GM21367 (cell line): ENCODE measurements around the gene BAHD1.

Experiments used
- ATAC-seq: cut with Tn5 transposase; IDR thresholded peaks from one replicate; pipeline ENCODE4 v1.9.1; 2021; ENCODE audit not compliant: unreplicated experiment

The BAHD1 gene

DNA sequence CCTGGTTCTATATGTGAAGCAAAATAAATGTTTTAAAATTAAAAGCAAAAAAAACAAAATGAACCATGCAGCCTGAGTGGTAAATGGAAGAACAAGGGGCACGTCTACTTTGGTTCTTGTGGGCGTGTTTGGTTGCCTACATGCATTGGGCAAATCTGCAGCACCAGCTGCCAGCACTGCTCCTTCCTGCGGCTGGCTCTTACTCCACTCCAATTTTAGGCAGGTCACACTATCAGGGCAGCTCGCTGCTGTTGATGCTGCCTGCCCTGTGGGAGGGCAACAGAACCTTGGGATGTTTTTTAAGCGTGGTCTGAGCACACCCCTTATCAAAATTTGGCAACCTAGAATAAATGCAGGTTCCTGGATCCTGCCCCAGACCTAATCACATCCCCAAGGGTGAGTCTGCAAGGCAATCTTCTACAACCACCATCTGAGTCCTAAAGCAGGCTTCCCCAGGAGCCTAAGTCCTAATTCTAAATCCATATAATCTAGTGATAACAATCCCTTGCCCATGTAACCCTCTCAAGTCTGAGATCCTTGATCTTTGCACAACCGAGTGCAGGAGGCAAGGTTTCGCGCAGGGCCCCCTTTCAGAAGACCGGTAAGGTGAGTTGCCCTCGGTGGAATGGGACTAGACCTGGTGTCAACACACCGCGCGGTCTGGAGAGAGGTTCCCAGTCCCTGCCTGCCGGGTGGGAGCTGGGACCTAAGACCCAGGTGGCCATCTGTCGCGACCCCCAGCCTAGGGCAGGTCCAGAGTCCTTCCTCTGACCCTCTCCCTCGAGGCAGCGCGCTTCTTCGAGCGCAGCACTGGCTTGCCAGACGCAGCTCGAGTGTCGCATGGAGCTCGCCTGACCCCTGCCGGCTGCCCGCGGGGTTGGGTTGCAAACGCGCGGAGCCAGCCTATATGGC is 19.3 kb upstream of the BAHD1 start:
- ATAC-seq = no peak

DNA sequence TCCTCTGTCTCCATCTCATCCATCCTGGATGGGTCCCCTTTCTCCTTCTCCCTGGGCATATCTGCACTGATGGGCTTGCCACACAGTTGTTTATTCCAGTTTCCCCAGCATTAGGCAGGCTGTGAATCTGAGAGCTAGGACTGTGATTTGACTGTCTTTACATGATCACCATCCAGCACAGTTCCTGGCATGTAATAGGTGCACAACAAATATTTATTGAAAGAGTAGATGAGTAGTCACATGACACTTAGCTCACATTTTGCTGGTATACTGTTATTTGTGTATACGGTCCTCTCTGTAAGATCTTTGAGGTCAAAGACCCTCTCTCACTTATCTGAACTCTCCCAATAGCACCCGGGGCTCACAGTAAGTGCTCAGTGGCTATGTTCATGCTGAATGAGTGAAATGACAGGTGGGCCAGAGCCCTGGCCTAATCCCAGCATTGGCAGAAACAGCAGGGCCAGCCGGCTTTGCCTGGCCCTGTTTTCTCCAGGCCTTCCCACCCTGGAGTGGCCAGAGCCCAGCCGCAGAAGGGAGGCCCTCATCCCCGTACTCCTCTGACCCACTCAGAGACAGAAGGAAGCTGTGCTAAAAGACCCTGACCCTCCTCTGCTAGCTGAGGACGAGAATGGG is 16.2 kb upstream of the BAHD1 start:
- ATAC-seq = no peak

DNA sequence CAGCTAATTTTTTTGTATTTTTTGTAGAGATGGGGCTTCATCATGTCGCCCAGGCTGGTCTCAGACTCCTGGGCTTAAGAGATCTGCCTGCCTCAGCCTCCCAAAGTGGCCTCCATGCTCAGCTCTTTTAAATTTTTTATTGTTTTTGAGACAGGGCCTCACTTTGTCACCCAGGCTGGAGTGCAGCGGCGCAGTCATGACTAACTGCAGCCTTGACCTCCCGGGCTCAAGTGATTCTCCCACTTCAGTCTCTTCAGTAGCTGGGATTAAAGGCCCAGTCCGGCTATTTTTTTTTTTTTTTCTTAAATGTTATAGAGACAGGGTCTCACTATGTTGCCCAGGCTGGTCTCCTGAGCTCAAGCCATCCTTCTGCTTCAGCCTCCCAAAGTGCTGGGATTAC is 15.1 kb upstream of the BAHD1 start:
- ATAC-seq = no peak

DNA sequence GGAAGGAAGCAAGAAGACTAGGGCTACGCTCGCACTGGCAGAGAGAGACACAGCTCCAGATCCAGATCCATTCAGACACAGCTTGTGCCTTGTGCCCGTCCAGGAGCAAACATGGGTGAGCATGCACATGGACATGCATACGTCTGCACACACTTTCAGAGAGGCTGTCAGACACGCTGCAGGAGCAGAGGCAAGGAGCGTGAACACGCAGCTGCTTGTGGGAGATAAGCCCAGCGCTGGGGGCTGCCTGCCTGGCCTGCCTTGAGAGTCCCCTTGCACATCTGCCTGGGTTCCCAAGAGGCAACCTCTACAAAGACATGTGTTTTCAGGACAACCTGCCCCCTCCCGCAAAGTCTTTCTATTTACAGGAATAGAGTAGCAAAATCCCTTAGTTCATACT is 13.6 kb upstream of the BAHD1 start:
- ATAC-seq = no peak

DNA sequence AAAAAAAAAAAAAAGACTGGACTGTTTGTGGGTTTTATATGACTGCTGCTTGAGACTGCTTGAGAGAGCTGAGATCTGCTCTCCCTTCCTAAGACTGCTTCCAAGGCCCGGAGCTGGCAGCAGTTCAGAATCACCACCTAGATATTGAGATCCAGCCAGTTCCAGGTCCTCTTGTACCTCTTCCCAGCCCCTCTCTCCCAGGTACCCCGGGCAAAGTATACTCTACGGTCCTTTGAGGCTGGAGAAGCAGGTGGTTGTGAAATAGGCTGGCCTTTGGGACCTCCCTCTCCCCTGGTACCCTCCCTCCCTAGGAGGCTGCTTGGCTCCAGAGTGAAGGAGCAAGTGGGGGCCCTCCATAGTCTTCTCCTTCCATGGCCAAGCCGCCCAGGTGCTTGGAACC is 12.6 kb upstream of the BAHD1 start:
- no peak for ATAC-seq

DNA sequence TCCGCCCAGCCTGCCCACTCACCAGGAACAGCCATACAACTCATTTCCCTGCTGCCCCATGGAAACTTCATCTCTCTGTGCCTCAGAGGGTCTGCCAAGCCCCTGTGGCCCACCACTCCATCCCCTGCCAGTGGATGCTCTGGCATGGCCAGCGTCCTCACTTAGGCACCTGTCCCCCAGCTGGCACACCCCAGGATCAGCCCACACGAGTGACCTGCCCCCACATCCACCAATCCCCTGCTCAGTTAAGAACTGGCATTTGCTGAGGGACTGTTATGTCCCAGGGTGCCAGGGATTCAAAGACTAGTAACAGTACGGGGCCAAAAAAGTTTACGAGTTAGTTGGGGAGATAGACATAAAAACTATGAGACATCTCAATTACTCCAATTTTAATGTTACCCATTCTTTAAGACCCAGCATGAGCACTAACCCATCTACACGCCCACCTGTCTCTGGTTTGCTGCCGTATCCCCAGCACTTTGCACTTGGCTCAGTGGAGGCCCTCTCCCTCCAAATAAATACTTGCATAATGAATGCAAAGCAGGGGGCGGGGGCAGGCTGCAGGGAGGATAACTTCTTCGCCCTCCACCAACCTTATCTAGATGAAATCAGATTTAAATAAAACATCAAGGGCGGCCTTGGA is 11.6 kb upstream of the BAHD1 start:
- ATAC-seq = no peak

DNA sequence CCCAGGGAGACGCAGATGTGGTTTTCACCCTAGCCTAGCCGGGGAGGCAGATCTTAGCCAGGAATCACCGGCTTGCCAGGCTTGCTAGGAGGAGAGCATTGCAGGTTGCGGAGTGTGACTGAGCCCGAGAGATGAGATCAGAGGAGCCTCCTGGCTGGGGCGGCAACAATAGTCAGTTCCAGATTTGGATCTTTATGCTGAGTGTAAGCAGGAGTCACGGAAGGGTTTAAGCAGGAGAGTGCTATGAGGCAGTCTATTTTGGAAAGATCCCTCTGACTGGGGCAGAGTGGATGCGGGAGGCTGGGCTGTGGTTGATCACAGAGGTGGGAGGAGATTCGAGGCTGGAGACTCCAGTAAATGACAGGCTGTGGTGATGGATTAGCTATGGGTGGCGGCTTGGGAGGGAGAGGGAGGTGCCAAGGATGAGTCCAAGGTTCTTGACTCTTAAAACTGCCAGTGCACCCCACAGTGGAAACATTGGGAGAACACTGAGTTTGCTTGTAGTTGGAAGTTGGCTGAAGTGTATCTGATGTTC is 10.4 kb upstream of the BAHD1 start:
- ATAC-seq = no peak

DNA sequence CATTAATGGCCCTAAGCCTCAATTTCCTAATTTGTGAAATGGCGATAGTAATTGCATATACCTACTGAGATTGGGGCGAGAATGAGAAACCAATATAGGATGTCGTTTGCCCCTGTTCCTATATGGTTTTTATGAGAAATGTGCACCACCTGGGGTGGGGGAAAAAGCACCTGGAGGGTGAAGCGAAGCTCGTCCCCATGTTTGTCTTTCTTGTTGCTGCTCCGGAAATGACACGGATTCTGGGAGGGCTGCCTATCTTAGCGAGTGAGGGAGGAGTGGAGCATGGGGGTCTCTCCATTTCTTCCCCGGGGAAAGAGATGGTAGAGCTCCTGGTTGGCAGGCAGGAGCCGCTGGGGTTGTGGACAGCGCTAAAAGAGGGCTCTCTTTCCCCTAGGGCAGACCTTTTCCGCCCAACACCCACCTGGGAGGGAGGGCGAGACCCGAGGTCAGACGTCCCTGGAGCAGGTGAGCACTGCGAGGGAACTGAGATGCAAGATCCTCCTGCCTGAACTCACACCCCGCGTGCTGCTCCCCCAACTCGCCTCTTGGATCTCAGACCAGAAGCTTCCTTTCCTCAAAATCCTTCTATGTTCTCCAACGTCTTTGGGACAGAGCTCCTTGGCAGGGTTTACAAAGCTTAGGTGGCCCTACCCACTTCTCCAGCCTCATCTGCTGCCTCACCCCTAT is 5.6 kb upstream of the BAHD1 start:
- ATAC-seq = no peak

DNA sequence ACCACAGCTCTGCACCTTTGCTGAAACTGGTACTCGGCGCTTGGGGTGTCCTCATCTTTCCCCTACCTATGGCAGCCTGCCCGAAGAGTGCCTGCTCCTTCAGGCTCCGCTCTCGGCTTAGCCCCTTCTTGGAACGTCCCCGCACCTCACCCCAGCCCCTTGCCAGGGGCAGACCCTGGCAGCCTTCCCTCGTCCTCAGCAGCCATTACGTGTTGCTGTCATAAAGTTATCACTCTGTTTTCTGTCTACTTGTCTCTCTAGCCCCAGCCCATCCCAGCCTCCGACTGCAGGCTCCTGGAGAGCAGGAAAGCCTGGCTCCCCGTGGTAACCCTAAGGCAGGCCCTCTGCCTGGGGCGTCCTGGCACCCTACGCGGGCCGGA is 5.1 kb upstream of the BAHD1 start:
- no peak for ATAC-seq

DNA sequence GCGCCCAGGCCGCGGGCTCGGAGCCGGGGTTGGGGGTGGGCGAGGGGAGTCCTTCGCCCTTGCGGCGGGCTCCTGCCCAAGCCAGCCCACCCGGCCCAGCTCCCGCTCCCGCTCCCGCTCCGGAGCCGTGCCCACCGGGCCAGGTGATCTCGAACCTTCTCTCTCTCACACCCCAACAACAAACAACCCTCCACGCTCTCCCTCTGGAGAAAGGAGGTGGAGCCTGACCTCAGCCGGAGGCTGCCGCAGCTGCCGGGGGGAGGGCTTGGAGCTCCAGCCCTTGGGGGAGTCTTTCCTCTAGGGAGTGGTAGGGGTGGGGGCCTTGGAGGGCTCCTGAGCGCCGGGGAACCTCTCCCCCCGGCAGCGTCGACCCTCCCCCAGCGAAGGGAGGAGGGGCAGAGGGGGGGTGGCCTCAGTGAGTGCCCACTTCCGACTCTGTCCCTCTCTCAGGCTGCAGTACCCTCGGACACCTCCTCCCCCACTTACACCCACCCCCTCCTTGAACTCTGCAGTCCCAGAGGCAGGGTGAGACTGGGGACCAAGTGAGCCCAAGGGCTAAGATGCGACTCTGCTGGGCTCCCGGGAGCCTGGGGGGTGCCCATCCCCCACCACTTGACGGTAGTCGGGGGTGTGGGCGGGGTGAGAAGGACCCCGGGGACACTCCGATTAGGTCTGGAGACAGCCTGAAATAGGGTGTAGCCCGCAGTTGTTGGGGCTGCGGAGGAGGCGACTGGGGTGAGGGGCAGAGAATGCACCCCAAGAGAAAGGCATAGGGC is 4.4 kb upstream of the BAHD1 start:
- no peak for ATAC-seq

DNA sequence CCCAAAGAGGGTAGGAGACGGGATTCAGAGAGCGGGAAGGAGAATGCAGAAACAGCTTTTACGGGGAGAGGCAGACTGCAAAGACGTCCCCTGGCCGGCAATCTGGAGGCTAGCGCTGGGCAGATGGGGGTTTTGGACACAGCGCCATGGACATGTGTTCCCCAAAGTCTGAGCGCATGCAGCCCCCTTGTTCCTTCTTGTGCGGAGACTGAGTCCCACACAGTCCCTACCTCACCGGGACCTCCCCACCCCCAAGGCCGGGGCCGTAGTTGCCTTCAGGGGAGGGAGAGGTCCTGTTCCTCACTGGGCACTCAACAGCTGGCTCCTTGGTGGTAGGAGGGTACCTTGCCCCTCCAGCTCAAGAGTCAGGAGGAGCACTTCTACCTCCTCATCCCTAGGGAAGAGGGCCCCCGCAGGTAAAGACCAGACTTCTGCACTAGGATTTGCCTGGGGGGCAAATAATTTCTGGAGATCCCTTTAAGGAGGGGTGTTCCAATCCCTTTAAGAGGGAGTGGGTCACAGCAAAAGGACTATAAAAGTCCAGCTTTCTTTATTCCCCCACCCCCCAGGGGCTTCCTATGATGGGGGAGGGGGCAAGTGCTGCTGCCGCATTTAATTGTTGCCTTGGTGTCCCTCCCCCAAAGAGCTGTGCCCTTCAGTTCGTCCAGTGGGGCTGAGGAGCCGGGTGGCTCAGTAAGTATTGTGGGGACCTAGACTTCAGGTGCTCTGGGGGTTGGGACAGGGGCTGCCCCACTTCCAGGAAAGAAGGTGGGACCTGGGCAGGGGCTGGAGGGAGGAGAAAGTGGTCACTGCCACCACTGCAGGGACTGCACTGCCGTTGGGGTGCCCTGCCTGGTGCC is 3.6 kb upstream of the BAHD1 start:
- ATAC-seq = no peak

DNA sequence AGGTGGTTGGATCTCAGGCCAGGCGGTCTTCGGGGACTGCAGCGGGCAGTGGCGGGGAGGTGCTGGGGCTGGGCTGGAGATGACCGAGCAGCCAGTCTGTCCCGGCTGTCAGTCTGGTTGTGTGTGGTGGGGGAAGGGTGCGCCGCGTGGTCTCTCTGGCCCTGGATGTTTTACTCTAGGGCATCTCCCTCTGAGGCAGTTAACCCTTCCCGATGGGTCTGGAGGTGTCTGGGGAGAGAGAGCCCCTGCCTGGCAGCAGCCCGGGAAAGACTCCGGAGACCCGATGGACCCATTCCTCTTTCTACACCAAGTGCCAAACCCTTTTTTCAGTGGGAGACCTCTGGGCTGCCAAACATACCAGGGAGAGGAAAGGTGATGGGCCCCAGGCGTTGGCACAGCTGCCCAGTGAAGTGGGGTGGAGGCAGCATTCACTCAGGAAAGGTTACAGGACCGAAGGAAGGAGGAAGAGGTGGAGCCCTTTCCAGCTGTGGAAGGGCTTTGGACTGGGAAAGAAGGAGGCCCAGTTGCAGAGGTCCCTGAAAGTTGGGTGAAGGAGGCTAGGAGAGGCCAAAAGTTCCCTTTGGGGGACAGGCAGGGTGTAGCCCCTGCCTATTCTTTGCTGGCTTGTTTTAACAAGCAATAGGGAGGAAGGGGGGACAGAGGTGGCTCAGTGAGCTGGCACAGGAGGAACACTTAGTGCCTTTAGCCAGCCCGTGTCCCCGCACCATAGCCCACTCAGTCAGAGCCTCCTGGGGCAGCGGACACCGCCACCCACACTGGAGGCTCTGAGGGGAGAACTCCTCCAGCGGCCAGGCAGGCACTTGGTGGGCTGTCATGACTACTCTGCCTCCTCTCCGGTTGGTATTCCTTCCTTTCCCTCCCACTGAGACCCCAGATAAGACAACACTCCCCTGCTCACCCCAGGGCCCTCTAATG is 2.7 kb upstream of the BAHD1 start:
- no peak for ATAC-seq

DNA sequence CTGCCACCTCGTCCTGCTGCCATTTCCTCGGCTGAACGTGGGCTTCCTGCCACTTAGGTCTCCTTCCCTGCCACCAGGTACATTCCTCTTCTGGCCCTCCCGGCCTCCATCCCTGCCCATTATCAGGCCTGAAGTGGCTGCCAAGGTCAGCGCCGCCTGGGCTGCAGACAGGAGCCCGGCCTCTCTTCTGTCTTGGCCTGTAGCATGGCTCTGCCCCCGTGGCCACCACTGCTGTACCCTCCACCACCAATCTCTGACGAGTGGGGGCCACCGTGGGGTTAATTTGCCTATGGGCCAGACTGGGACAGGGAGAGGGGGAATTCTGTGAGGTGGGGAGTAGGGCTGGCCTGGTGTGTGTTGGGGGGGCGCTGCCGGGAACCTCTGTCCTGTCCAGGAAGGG is 2.0 kb upstream of the BAHD1 start:
- ATAC-seq = no peak

DNA sequence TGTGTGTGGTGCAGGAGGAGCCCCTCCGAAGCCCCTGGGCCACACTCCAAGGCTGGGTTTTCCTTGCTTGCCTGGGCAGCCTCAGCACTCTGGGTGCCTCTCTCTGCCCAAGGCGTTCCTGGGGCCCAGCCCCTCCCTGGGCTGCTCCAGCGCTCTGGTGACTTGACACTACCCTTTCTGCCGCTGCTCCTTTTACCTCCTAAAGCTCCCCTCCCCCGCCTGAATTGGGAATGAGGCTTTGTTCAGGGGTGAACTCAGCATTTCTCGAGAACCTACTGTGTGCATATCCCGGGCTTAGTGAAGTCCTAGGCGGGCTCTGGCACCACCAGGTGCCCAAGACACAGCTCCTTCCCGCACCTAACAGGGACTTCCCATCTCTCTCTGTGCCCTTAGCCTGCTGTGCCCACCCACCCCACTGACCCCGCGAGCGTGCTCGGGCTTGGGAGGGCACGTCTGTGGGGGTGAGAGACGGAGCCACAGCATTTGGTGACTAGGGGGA is 1.2 kb upstream of the BAHD1 start:
- ATAC-seq = no peak

DNA sequence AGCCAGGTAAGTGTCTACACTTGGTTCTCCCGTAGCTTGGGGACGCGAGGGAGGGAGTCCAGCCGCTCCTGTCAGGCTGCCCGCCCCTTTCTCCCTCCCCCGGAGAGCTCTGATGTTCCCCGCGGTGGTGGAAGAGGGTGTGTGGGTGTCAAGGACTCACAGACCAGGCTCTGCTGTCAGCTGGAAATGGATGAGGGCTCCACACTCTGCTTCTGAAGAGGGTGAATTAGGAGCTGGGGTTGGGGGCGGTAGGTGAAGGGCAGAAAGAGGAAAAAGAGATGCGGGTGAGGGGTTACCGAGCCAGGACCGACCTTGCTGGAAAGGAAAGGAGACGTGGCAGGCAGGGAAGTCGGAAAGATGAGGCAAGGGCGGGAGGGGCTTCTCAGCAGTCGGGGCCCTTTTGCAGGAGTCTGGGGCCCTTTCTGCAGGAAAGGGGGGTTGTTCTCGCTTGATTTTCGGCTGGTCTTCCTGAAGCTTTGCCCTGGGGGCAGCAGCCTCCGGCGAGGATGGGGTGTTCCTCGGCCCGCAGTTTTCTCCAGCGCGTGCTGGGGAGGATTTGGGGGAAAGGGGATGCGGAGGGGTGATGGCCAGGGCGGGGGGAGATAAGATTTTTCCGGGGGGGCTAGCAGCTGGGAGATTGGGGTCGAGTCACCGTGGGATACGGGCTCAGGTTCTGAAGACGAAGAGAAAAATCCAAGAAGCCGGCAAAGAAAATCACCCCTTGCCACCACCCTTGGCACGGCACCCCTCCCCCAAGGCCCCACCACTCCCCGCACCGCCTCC is 602 bp upstream of the BAHD1 start:
- no peak for ATAC-seq

DNA sequence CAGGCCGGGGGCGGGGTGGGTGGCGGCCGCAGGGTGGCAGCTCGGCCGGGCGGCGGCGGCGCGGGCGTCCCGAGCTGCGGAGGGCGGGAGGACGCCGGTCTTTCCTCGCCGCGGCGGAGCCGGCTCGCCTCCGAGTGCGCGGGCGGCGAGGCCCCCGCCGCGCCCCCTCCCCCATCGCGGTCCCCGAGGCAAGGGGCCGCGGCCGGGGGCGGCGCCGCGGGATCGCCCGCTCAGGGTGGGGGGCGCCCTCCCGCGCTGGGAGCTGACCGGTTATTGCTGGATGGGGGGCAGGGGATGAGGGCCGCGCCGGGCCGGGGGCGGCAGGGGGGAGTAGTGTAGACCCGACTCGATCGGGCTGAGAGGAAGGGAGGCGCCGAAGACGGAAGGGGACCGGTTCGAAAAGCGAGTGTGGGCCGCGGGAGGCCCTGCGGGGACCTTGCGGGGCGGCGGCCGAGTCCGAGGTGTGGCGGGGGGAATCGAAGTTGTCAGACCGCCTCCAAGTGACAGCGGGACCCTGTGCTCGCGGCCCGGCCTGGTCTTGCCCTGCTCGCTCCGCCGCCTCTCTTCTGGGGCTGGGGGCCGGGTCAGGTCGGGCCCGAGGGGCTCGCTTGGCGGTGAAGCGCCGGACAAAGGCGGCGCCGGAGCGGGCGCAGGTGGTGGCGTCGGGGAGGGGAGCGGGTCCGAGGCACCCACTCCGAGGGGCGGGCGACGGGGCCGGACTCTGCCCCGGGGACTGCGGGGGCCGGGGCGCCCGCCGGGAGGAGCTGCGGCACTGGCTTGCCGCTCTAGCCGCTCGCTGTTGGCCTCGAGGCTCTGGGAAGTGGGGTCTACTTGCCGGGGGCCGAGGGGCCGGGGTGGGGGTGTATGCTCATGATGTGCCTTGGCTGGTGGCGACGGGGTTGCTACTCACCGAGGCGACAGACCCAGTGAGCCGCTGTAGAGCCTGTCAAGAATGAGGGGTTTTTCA is 1.1 kb downstream of the BAHD1 start:
- no peak for ATAC-seq
